Measurements from ENCODE around the gene HES1.

The HES1 gene

GRCh38 chr3:194167480-194168282 is 31.7 kb downstream of the HES1 start:
- DNase-seq (ENCODE audit: low read depth in 3 of 3) = no peak

- no peak for DNase-seq (ENCODE audit: low read depth in 3 of 3)
Observed at GRCh38 chr3:194168994-194169393, 33.0 kb downstream of the HES1 start.

DNA sequence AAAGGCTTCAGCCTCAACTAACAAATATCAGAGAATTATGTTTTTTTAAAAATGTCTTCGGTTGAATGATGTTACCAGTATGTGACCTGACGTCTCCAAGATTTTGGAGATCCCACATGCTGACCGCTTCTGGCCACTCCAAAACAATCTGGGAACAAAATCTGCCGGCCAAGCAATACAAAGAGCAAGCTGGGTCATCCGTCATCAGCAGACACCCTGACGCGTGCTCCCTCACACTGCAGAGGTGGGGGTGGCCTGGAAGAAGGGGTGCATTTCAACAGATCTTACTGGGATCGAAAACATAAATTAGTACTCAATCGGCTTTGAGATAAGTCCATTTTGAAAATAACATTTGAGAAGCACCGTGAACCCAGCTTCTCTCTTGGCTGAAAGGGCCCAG is 33.6 kb downstream of the HES1 start:
- DNase-seq (ENCODE audit: low read depth in 3 of 3) = no peak

- DNase-seq (ENCODE audit: low read depth in 3 of 3) = no peak
Observed at GRCh38 chr3:194170793-194171192, 34.8 kb downstream of the HES1 start.

- no peak for DNase-seq (ENCODE audit: low read depth in 3 of 3)
Observed at GRCh38 chr3:194174406-194174805, 38.5 kb downstream of the HES1 start.

GRCh38 chr3:194174980-194175379 is 39.0 kb downstream of the HES1 start:
- DNase-seq (ENCODE audit: low read depth in 3 of 3) = no peak

DNA sequence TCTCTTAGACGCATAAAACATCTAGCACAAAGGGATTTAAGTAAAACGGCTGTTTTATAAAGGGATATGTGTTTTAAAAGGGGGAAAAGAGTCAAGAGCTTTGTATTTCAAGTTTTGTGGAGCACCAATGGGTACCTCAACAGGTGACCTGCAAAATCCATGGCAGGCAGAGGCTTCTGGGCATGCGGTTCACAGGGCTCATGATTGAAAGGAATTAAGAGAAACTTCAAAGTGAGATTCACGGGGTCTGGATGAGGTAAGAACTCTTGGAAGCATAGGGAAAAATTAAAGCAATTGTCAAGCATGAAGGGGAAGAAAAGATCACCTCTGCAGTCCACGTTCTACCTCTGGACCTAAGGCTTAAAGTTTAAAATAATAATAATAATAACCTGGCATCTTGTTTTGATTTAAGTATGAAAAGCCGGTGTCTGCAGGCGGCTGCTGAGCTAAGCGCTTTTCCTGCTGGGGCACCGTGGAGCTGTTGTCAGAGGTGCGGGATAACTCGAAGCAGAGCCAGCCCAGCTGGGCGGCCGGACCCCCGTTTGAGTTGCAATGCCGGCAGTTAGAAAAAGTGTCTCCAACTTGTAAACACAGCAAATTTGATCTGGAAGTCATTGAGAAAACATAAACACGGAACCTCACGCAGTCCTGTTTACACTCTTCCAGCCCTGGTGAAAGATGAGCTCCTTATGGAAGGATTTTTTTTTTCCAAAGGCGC is 40.5 kb downstream of the HES1 start:
- DNase-seq (ENCODE audit: low read depth in 3 of 3) = no peak

GRCh38 chr3:194177141-194177540 is 41.2 kb downstream of the HES1 start:
- no peak for DNase-seq (ENCODE audit: low read depth in 3 of 3)

DNA sequence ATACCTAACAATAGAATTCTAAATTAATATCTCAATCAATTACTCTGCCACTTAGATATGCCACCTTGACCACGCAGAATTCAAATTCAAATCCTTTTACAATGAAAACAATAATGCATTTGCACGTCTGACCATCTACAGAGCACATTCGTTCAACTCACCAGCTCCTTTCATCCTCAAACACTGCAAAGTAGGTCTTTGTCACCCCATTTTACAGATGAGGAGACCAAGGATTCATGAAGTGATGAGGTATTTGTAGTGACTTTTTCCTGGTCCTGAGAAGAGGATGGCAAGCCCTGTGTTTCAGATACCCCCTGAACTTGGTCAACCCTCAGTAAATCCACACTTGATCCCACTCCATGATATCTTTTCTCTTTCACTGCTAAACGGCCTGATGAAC is 42.2 kb downstream of the HES1 start:
- no peak for DNase-seq (ENCODE audit: low read depth in 3 of 3)

- no peak for DNase-seq (ENCODE audit: low read depth in 3 of 3)
Observed at GRCh38 chr3:194178669-194179068, 42.7 kb downstream of the HES1 start.

DNA sequence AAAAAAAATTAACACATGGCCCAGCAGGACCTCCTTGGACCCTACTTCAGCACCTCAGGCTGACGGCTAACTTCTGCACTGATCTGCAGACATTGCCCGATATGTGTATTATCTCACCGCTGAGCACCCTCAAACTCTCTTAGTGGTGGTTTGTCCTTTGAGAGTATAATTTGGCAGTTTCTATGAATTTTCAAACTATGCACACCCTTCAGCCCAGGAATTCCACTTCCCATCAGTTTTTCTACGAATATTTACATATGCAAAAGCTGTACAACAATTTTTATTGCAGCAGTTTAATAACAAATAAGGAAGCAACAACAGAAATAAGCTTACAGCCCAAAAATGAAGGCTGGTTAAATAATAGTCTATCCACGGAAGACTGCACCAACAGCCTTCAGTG is 44.6 kb downstream of the HES1 start:
- DNase-seq (ENCODE audit: low read depth in 3 of 3) = no peak

GRCh38 chr3:194181612-194182529 is 45.9 kb downstream of the HES1 start:
- DNase-seq (ENCODE audit: low read depth in 3 of 3) = no peak

DNA sequence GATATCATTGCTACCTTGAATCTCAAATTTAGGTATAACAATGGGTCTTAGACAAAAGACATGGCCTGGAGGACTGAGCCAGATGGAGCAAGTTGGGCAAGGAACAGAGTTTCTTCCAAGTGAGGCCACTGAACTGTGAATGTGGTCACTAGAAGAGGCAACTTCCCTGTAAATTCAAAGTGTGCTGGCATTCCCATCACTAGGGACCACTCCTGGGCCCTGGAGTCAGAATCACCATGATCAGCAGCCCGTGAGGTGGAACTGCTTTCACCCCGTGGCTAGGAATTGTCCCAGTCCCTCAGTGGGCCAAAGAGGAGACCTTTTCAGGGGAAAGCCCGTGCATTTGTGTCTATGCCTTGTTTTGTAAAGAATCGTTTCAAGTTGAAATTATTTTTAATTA is 47.3 kb downstream of the HES1 start:
- DNase-seq (ENCODE audit: low read depth in 3 of 3) = no peak

- no peak for DNase-seq (ENCODE audit: low read depth in 3 of 3)
Observed at GRCh38 chr3:194184265-194184751, 48.4 kb downstream of the HES1 start.

DNA sequence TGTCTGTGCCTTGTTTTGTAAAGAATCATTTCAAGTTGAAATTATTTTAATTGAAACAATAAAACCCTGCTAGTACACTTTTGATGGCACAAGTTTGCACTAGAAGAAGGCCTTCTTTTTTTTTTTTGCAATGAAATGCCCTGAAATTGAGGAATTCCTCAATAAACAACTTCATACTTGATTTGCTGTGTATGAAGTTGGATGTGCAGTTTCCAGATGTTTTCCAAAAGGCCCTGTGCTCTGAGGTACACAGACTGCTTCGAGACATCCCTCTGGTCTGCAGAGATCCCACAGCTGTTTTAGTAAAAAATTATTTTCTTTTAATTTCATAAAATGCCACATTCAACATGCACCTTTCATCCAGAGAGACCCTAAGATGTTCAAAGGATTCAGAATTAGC is 48.9 kb downstream of the HES1 start:
- DNase-seq (ENCODE audit: low read depth in 3 of 3) = no peak

GRCh38 chr3:194185221-194185620 is 49.3 kb downstream of the HES1 start:
- no peak for DNase-seq (ENCODE audit: low read depth in 3 of 3)

DNA sequence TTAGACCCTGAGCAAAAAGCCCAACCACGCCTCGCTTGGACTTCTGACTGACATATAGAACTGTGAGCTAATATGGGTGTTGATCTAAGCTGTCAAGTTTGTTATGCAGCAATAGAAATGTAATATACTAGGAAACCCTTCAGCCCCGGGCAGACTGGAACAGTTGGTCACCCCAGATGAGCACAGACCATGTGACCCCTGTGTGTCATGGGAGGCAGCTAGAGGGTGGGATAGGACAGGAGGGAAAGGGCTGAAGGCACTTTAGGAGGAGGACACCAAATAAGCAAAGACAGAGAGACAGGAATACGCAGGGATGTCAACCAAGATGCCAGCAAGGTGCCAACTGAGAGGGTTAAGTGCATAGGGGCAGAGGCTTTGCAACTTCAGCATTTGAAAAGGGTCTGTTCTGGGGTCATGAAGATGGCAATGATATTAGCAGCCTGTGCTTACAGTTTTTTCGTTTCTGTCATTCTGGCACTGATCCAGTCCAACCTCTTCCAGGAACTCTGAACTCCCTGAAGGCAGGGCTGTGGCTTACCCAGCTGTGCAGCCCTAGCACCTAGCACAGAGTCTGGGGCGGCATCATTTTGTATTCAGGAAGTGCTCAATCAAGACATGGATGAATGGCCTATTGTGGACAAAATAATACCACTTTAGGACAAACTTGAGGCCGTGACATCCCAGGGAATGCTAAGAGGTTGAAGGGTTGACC is 51.4 kb downstream of the HES1 start:
- no peak for DNase-seq (ENCODE audit: low read depth in 3 of 3)
